Activated B cell treated with CpG ODN at 0.5 μM for 24 hours (primary cell): ENCODE data around the gene CBFA2T2. TPM values are rescaled to one million over a fixed set of nuclear protein-coding genes. Genes with fewer than 3 reads are reported as not detected.

Source experiments
- ATAC-seq: fragments of 200-7000 bp; cut with Tn5 transposase; one replicate; pipeline ENCODE4 v1.10.0; 2021; ENCODE audit warnings: low read depth, mild to moderate bottlenecking, moderate library complexity
- CTCF ChIA-PET: fragments of 350-600 bp; sonication (Branson Sonifier 250); formaldehyde crosslinking; loops from one replicate; lab custom pipeline; 2021; ENCODE audit warnings: antibody characterized with exemption; lab: Charles Lee
- POLR2A ChIA-PET: fragments of 350-600 bp; sonication (Branson Sonifier 250); formaldehyde crosslinking; loops from one replicate; lab custom pipeline; 2021; ENCODE audit warnings: antibody characterized with exemption; lab: Charles Lee
- DNase-seq: peaks from one replicate; pipeline ENCODE4 v3.0.0; 2022
- H3K27ac Mint-ChIP-seq: one replicate; pipeline ENCODE4 v1.8.0; 2020; ENCODE audit warnings: mixed read lengths
- H3K27me3 Mint-ChIP-seq: one replicate; pipeline ENCODE4 v1.8.0; 2021; ENCODE audit warnings: mixed read lengths
- H3K36me3 Mint-ChIP-seq: one replicate; pipeline ENCODE4 v1.8.0; 2021; ENCODE audit warnings: low read depth, mixed read lengths
- H3K4me1 Mint-ChIP-seq: one replicate; pipeline ENCODE4 v1.8.0; 2021; ENCODE audit warnings: mixed read lengths
- H3K4me3 Mint-ChIP-seq: one replicate; pipeline ENCODE4 v1.8.0; 2020; ENCODE audit warnings: mild to moderate bottlenecking, mixed read lengths
- H3K9me3 Mint-ChIP-seq: one replicate; pipeline ENCODE4 v1.8.0; 2020; ENCODE audit warnings: mixed read lengths
- CTCF ChIP-seq: fragments of 200-600 bp; IDR thresholded peaks from one replicate; pipeline ENCODE4 v1.8.0; 2022; ENCODE audit warnings: antibody characterized with exemption, mild to moderate bottlenecking
- intact Hi-C: fragments of 100-400 bp; cut with micrococcal nuclease; formaldehyde crosslinking; loops from one replicate; pipeline ENCODE4 v1.15.1; 2024
- total RNA-seq: library from RNA; stranded (reverse); gene quantifications from 2 replicates; pipeline ENCODE4 v1.2.3, GENCODE V29; 2022

CBFA2T2 gene
- total RNA-seq, 1 donor from 2014 or later, result 15.8 TPM

GRCh38 chr20:33688938-33689424, 199.1 kb downstream of the CBFA2T2 start:
- ChIA-PET POLR2A (no interaction called here), CTCF (no interaction called here)
- no peak overlapping the region for H3K27ac Mint-ChIP-seq
- peaks cover 20% of the 10 kb centered on the region for H3K4me1 Mint-ChIP-seq
- intact Hi-C loops, result loop anchor here (5.0 kb wide), 1 partner anchor 123 kb away; the partner anchor contains the start of gene CHMP4B
- no peak overlapping the region for H3K4me3 Mint-ChIP-seq
- DNase-seq, result no peak
- H3K36me3 Mint-ChIP-seq, result no peaks in the 10 kb centered on the region
- no peaks in the 10 kb centered on the region for H3K9me3 Mint-ChIP-seq
- no peaks in the 10 kb centered on the region for H3K27me3 Mint-ChIP-seq
- no peak for TF ChIP-seq CTCF
- ATAC-seq, result no peak

DNA sequence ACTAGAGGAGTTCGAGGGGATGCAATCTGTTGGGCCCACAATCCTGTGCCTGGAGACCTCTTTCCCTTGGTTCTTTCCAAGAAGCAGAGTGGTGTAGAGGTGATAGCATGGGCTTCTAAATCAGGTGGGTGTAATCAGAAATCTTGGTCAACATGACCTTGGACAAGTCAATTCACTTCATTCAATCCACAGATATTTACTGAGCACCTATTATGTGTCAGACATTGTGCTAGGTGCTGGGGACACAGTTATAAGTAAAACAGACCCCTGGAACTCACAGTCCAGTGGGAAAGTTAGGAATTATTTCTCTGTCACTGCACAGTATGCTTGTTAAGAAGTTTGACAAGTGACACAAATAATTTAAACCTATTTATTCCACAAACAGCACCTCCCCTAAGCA, 199.6 kb downstream of the CBFA2T2 start:
- DNase-seq (no peak), ATAC-seq (no peak)
- peaks cover 16% of the 10 kb centered on the region for H3K4me1 Mint-ChIP-seq
- H3K27ac Mint-ChIP-seq, result no peak overlapping the region
- no peaks in the 10 kb centered on the region for H3K36me3 Mint-ChIP-seq
- no peak for TF ChIP-seq CTCF
- CTCF ChIA-PET, result no interaction called here
- POLR2A ChIA-PET, result interaction anchor here (0.6 to 0.8 kb wide), 3 partner anchors 124 to 551 kb away, joined by 3 to 4 read pairs (median 3); no protein-coding TSS in a partner anchor
- no peaks in the 10 kb centered on the region for H3K9me3 Mint-ChIP-seq
- intact Hi-C loops, result loop anchor here (5.0 kb wide), 1 partner anchor 123 kb away; the partner anchor contains the start of gene CHMP4B
- no peaks in the 10 kb centered on the region for H3K27me3 Mint-ChIP-seq
- H3K4me3 Mint-ChIP-seq, result no peak overlapping the region

GRCh38 chr20:33689973-33690372, 200.1 kb downstream of the CBFA2T2 start:
- Mint-ChIP-seq H3K27me3 (no peaks in the 10 kb centered on the region), H3K4me1 (peaks cover 11% of the 10 kb centered on the region), H3K27ac (no peak overlapping the region), H3K36me3 (no peaks in the 10 kb centered on the region), H3K9me3 (no peaks in the 10 kb centered on the region), H3K4me3 (no peak overlapping the region)
- POLR2A ChIA-PET, result interaction anchor here (0.6 to 0.8 kb wide), 3 partner anchors 124 to 551 kb away, joined by 3 to 4 read pairs (median 3); no protein-coding TSS in a partner anchor
- no peak for TF ChIP-seq CTCF
- CTCF ChIA-PET, result no interaction called here
- ATAC-seq (no peak), DNase-seq (no peak)
- intact Hi-C loops, result loop anchor here (5.0 kb wide), 1 partner anchor 122 kb away; the partner anchor contains the start of gene CHMP4B

GRCh38 chr20:33693289-33693688, 203.4 kb downstream of the CBFA2T2 start:
- DNase-seq (no peak), ATAC-seq (no peak)
- no peak overlapping the region for H3K27ac Mint-ChIP-seq
- no peaks in the 10 kb centered on the region for H3K4me1 Mint-ChIP-seq
- no peak for TF ChIP-seq CTCF
- H3K4me3 Mint-ChIP-seq, result no peak overlapping the region
- intact Hi-C loops, result no loop called here
- CTCF ChIA-PET, result interaction anchor here (0.7 kb wide), 1 partner anchor 169 kb away, joined by 5 read pairs; no protein-coding TSS in a partner anchor
- no peaks in the 10 kb centered on the region for H3K27me3 Mint-ChIP-seq
- POLR2A ChIA-PET, result no interaction called here
- H3K9me3 Mint-ChIP-seq, result peaks cover under 1% of the 10 kb centered on the region
- no peaks in the 10 kb centered on the region for H3K36me3 Mint-ChIP-seq

DNA sequence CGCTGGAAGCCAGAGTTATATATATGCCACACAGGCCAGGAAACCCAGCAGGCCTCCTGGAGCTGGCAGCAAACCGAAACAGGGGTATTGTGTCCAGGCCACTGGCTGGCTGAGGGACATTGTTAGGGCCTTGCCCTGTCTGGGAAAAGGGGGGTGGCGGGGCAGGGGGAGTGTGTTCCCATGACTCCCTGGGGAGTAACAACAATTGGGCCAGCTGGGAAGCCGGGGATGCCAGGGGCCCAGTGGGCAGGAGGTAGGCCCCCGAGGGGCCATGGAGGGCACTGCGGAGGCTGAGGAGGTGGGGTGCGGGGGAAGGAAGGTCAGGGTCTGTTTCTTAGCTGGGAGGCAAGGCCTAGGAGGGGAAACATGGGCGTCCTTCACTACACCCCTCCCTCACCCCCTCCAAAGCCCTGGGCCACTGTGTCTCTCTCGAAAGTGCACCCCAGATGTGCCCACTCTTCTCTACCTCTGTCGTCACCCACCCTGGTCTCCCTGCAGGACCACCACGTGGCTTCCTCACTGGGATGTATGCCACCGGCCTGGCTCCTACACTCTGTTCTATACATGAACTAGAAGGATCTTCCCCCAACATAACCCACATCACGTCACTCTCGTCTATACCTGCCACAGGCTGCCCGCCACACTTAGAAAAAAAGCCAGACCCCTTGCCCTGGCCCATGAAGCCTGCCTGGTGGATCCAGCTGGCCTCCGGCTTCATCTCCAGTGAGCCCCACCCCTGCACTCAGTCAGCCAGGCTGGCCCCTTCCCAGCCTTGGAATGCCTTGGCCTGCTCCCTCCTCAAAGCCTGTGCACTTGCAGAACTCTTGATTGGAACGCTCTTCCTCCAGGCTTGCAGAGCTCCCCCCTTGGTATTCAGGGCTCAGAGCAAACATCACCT, 204.1 kb downstream of the CBFA2T2 start:
- ATAC-seq (no peak), DNase-seq (no peak)
- POLR2A ChIA-PET, result no interaction called here
- TF ChIP-seq CTCF, result no peak
- intact Hi-C loops, result no loop called here
- Mint-ChIP-seq H3K27me3 (no peaks in the 10 kb centered on the region), H3K36me3 (no peaks in the 10 kb centered on the region), H3K4me3 (no peak overlapping the region), H3K4me1 (no peaks in the 10 kb centered on the region), H3K9me3 (peaks cover 2% of the 10 kb centered on the region), H3K27ac (no peak overlapping the region)
- CTCF ChIA-PET, result interaction anchor here (0.7 kb wide), 1 partner anchor 168 kb away, joined by 5 read pairs; no protein-coding TSS in a partner anchor
